ENCODE results near the gene ZNF148.
"Not testable (repeated sequence)": the region's sequence is repeated elsewhere in the genome, so short reads cannot be mapped to it uniquely, and the experiment has no call there.

ZNF148 gene, protein sequence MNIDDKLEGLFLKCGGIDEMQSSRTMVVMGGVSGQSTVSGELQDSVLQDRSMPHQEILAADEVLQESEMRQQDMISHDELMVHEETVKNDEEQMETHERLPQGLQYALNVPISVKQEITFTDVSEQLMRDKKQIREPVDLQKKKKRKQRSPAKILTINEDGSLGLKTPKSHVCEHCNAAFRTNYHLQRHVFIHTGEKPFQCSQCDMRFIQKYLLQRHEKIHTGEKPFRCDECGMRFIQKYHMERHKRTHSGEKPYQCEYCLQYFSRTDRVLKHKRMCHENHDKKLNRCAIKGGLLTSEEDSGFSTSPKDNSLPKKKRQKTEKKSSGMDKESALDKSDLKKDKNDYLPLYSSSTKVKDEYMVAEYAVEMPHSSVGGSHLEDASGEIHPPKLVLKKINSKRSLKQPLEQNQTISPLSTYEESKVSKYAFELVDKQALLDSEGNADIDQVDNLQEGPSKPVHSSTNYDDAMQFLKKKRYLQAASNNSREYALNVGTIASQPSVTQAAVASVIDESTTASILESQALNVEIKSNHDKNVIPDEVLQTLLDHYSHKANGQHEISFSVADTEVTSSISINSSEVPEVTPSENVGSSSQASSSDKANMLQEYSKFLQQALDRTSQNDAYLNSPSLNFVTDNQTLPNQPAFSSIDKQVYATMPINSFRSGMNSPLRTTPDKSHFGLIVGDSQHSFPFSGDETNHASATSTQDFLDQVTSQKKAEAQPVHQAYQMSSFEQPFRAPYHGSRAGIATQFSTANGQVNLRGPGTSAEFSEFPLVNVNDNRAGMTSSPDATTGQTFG

DNA sequence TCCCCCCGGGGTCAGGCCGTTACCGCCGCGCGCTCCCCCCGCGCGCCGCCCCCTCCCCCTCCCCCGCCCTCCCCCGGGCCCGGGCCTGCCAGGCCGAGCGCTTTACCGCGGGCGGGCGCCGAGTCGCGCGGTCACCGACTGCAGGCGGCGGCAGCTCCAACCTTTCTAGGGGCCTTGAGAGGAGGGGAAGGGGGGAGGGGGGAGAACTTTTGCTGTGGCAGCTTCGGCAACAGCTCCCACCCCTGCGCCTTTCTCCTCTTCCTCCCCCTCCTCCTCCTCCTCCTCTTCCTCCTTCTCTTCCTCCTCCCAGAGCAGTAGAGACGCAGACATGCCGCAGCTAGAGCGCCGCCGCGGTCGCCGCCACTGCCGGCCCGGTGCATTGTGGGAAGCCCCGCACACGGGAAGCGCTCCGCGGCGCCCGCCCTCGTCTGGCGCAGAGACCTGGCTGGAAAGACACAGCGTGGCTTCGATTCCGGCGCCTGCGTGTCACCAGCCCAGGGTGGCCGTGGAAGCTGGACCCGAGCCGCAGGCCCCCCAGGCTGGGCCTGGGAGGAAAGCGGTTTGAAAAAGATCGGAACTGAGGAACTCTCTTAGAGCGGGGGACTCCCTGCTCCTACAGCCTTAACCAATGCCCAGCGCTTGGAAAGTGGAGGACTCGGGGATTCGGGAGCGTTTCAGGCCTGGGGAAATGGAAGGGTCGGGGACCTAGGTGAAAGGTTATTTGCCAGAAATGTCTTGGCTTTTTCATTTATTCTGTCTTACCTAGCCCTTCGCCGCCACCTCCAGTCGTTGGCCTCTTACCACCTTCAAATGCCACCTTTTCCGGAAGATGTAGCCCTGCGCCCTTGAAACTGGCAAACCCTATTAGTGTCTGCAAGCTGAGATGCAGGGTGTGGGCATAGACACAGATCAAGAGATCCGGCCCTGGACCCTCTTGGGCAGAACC lies at the start of gene ZNF148:
Gene ZNF148 (minus strand): TSS at position 330 of the 946 bp plus-strand sequence. CDS start 61,685 bp downstream, outside the sequence.
- peak; percentile 65 for DNase-seq

DNA sequence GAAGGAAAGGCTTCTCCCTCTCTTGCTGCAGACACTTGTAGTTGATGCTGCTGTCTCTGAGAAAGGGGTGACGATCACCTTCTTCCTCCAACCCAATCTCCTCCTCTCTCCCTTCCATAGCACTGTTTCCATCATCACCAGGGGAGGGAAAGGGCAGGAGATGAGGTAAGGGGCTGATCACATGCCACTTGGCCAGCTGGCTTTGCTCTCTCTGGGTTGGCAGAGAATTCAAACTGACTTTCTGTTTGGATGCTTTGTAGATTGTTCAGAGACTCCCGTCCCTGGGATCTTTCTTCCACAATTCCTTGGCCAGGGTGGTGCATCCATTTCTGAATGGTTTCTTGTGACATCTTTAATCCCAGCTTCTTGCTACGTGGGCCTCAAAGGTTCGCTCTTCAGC lies 43.2 kb upstream of the ZNF148 start:
- no peak for DNase-seq

DNA sequence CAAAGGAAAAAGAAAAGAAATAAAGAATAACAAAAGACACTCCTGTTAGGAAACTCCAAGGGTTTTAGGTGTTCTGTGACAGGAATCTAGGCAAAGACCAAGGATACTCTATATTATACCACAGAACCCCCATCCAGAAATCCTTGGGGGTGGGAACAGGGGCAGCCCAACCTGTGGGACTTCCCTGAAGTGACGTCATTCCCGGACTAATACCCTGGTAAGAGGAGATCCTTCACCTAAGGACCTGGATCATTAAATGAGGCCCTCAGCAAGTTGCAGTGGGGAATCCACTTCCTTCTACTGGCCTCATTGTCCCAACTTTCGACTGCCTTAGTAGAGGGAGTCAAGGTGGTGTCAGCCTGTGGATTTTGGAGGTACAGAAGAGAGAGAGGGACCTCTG lies 41.1 kb upstream of the ZNF148 start:
- no peak for DNase-seq

DNA sequence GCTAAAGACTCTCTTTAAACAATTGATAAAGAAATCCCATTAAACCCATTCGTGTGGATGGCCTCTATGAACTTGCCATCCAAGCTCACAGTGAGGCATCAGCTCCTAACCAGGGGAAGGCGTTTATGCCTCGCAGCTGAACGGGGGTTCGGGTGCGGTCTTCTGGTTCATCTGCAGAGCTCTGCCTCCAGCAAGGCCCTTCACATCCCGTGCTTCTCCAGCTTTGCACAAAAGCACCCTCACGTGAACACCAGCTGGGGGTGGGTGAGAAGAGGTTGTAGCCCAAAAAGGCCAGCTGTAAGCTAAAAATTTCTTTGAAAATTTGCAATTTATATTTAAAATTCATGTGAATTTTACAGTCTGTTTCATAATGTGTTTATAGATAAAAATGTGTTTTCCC lies 39.5 kb upstream of the ZNF148 start:
- no peak for DNase-seq

DNA sequence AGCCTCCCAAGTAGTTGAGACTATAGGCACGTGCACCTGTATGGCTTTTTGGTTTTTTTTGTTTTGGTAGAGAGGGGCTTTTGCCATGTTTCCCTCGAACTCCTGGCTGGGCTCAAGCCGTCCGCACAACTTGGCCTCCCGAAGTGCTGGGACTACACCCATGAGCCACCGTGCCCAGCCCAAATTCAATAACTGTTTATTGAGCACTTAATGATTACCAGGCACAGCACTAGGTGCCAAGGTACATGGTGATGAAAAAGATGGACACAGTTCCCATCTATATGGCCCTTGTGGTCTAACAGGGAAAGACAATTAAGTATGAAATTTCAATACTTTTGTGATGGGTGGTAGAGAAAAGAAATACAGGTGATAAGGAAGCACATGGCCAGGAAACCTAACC lies 35.8 kb upstream of the ZNF148 start:
- no peak for DNase-seq

DNA sequence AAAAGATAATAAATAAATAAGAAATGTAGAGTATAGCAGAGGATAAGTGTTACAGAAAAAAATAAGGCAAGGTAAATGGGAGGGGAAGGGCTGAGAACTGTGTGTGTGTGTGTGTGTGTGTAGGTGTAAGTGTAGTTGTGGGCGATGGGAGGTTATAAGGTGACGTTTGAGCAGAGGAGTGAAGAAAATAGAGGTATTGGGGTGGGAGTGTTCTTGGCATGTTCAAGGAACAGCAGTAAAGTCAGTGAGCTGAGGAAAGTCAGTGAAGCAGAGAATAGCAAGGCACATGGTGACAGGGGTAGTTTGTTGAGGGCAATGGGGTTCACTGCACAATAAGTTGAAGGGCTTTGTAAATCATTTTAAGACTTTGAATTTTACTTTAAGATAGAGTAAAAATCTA lies 30.9 kb upstream of the ZNF148 start:
- no peak for DNase-seq

DNA sequence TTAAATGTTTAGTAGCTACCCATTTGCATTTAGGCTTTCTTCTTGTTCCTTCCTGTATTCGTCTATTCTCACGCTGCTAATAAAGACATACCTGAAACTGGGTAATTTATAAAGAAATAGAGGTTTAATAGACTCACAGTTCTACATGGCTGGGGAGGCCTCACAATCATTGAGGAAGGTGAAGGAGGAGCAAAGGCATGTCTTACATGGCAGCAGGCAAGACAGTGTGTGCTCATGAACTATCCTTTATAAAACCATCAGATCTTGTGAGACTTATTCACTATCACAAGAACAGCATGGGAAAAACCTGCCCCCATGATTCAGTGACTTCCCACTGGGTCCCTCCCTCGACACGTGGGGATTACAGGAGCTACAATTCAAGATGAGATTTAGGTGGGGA lies 30.4 kb upstream of the ZNF148 start:
- DNase-seq: not testable (repeated sequence)

DNA sequence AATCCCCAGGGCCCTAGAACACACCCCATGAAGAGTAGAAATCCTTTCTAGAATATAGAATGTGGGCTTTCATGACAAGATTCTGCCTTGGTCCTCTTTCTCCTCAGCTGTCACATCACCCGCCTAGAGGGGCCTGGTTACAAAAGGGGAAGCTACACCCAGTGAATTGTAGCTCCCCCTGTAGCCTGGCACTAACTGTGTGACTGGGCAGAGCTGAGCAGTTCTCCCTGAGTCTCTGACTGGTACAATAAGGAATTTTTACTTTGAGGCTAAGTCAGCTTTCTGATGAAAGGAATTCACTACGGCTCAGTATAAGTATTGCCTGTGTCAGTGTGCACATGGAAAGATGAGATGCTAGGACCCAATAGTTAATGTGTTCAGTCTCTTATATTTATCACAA lies 28.7 kb upstream of the ZNF148 start:
- no peak for DNase-seq

DNA sequence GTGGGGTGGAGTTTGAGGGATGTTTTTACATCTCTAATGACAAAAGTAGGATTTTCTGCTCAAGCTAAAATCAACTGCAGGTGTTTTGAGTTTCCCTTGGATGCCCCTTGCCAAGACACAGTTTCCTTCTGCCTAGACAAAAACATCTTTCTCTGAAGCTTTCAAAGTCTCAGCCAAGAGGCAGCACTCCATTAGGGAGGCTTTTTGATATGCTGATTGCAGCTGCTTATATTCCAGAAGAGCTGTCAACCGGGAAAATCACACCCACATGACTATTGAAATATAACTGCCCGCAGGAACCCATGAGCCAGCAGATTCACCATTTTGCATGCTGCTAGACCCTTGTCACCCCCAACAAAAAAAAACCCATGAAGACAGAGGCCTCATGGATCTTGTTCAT lies 27.5 kb upstream of the ZNF148 start:
- DNase-seq: no peak

DNA sequence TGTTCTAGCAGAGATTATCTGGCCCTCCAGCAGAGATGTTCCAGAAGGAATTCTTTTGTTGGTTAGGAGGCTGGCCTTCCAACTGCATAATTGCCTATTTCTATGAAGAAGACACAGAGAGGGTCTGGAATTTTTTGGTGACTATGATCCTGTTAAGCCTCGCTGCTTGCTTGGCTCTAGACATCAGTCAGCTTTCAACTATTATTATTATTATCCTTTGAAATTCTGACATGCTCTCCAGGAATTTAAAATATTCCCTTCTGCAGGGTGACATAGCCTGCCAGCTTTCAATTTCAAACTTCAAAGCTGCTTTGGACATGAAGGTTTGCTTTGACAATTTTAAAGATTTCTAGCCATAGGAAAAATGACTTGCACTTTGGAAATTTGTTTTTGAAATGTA lies 26.3 kb upstream of the ZNF148 start:
- no peak for DNase-seq

DNA sequence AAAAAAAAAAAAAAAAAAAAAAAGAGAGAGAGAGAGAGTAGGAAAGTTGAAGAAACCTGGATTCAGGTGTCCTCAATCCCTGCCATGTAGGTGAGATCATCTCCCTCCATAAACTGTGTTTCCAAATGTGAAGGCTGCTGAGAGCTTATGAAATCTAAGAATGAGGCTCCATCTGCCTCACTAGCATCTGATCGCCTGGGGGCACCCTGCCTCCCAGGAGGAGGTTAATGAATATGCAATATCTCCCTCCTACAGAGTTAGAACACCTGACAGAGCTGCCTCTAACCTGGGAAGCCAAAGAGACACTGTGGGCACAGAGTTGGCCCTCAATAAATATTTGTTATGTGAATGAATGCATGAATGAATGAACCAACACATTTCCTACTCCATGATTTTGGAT lies 23.8 kb upstream of the ZNF148 start:
- DNase-seq: no peak

DNA sequence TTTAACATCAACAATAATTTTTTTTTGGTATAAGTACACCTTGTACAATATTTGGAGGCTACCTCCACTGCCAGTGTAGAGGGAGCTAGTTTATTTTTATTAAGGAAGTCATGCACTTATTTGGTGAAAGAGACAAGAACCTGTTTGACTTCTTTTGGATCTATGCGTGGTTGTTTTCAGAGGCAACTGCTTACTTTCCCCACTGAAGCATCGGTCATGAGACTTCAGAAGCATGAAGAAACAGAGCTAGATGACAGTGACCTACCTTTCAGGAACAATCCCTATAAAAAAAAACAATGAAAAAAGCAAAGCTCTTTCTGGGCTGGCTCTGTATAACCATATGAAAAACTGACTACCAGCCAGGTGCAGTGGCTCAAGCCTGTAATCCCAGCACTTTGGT lies 20.0 kb upstream of the ZNF148 start:
- DNase-seq: no peak

DNA sequence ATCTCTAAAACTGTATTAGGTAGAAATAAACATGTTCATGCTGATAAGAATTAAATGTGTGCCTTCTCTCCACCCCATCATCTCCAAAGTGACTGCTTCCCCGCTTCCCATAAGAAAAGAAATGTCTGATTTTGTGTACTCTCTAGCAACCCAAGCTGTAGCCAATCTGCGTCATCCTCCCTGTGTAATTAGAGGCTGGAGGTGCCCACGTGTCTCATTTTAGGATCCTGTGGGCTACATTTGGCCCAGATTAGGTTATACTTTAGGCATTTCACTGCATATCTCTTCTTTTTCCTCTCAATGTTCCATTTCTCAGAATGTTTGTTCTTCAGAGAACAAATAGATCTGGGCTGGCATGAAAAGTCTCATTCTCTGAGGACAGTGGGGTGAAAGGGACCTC lies 19.3 kb upstream of the ZNF148 start:
- DNase-seq: no peak

DNA sequence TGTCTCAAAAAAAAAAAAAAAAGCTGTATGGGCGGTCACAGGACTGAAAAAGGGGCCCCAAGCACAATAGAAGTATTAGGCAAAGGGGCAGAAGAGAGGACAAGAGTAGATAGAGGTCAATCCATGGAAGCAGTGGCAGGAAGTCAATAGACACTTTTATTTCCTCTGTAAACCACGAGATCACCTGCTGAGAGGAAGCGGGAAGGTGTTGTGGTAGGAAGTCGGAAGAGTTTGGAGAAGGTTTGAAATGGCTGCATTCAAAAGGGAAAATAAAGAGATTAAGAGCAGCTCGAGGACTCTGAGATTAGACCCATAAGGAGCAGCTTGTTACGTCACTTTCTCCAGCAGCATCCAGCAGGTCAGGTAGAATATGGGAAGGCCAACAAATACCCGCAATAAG lies 14.2 kb upstream of the ZNF148 start:
- no peak for DNase-seq

DNA sequence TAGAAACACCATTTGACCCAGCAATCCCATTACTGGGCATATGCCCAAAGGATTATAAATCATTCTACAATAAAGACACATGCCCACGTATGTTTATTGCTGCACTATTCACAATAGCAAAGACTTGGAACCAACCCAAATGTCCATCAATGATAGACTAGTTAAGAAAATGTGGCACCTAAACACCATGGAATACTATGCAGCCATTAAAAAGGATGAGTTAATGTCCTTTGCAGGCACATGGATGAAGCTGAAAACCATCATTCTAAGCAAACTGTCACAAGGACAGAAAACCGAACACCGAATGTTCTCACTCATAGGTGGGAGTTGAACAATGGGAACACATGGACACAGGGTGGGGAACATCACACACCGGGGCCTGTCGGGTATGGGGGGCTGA lies 13.2 kb upstream of the ZNF148 start:
- not testable (repeated sequence) for DNase-seq

DNA sequence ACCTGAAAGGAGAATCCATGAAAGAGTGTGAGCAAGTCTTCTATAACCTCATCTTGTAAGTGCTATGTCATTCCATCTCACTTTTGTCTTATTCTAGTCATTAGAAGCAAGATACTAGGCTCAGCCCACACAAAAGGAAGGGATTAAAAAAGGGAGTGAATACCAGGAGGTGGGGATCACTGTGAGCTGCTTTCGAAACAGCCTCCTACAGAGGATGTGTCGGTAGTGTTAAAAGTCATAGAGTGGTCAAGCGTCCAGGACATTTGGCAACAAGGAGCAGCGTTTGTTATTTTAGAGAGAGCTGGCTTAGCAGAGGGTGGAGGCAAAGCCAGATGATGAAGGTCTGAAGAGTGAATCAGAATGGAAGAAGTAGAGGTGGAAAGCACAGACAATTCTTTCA lies 11.7 kb upstream of the ZNF148 start:
- no peak for DNase-seq

DNA sequence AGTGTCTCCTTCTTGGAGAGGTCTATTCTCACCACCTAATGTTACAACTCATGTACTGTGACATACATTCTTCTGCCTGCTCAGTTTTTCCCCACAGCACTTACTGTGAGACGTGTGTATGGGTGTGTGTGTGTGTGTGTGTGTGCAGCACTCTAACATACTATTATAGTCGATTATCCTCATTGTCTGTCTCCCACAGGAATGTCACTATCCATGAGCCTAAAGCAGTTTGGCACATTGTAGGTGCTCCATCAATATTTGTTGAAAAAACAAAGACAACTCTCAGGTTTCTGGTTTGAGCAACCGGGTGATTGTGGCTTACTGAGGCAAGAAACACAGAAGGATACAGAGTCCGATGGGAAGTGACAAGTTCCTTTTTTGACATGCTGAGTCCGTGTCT lies 8.6 kb upstream of the ZNF148 start:
- no peak for DNase-seq

DNA sequence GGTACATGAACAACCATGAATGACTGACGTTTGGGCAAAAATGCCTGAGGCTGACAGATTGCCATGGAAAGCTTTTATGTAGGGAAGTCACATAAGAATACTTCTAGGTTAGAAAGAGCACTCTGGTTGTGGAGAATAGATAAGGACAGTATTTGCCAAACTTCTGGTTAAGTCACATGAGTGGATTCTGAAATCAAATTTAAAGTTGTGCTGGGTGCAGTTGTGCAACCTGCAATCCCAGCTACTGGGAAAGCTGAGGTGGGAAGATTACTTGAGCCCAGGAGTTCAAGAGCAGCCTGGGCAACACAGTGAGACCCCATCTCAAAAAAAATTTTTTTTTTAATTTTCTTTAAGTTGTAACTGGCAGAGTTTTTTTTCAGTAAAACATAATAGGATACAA lies 7.2 kb upstream of the ZNF148 start:
- no peak for DNase-seq

DNA sequence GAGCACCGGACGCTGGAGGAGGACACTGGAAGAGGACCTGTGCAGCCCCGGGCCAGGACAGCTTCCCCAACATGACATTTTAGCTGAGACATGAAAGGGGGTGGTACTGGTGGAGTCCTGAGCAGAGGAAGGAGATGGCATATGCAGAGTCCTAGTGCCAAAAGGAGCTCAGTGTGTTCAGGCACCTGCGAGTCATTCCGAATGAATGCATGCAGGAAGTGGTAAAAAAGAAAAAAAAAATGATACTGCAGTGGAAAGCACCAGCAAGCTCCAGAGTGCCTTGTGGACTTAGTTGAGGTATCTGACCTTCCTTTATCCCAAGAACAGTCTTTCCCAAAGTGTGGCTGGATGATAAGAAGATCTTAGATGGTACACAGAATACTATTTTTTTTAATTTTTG lies 6.6 kb upstream of the ZNF148 start:
- no peak for DNase-seq

DNA sequence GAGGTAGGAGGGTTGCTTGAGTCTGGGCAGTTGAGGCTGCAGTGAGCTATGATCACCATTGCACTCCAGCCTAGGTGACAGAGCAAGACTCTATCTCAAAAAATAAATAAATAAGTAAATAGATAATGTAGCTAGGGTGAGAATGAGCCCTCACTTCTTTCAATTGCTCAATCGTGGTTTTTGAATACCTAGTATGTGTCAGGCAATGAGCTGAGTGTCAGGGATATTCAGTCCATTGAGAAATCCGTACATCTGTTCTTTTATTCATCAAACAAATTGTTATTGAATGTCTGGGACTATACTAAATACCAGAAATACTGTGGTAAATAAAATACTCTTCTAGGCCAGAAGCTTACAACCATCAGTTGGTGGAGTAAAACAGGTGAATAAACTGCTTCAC lies 6.2 kb upstream of the ZNF148 start:
- no peak for DNase-seq

DNA sequence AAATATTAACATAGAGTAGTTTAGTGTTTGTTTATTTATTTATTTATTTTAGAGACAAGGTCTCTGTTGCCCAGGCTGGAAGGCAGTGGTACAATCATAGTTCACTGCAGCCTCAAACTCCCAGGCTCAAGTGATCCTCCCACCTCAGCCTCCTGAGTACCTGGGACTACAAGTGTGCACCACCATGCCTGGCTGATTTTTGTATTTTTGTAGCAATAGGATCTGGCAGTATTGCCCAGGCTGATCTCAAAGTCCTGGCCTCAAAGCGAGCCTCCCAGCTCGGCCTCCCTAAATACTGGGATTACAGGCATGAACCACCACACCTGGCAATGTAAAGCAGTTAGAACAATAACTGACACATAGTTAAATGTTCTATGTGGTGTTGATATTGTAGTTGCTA lies 4.4 kb upstream of the ZNF148 start:
- no peak for DNase-seq

DNA sequence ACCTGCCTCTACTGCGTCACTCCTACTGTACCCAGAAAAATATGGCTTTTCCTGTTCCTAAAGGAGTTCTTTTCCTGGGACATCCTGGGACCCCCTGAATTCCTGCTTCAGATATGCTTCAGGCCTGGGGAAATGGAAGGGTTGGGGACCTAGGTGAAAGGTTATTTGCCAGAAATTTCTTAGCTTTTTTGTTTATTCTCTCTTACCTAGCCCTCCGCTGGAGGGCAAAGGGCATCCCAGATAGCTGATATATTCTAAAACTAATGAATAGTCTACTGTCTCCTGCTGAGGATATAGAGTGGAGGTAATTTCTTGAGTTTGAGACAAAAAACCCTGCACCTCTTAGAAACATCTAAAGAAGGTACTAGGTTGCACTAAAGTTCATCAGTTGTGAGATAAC lies 3.6 kb upstream of the ZNF148 start:
- no peak for DNase-seq

DNA sequence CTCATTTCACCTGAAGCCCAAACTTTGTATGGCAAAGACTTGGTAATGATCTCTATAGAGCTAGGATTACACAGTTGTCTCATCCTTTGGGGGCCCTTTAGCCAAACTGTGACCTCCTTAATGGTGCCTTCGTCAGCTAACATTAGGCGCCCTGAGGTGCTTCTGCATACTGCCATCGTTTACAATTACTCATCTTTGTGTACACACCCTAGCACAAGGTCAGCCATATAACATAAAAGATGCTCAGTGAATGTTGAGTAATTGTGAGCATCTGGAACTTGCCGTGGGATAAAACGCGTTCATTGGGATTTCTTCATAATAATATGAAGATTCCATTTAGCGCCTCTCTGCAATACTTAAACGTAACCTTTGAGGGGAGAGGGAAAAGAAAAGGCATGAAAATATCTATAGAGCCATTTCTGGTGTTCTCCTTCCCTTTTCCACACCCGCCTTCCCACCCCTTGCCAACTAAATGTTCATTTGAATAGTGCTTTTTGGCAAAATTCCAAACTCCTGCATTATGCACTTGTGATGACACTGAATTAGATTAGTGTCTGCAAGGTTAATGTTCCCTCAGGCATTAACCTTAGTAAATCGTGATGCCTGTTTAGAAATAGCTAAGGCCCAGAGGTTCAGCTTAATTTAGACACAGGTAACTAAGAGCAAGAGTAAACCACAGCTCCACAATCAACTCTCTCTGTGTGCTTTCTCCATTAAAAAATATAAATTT lies 990 bp upstream of the ZNF148 start:
- no peak for DNase-seq

Data from DMS 273 treated with DMSO at 0.1 percent for 48 hours (cell line).